AG09319 (cell line): ENCODE data around the gene CHURC1.

Experiments used
- DNase-seq: peaks from one replicate; pipeline ENCODE4 v3.0.0-alpha.2; 2010; ENCODE audit warnings: low read depth; ENCODE audit errors: extremely low read depth
- TF ChIP-seq, protein P1 (sequence below): IDR thresholded peaks from 2 replicates; pipeline ENCODE4 v1.5.1; 2011; ENCODE audit warnings: low read depth, mild to moderate bottlenecking, inconsistent platforms, low read length, moderate library complexity

The CHURC1 gene

DNA sequence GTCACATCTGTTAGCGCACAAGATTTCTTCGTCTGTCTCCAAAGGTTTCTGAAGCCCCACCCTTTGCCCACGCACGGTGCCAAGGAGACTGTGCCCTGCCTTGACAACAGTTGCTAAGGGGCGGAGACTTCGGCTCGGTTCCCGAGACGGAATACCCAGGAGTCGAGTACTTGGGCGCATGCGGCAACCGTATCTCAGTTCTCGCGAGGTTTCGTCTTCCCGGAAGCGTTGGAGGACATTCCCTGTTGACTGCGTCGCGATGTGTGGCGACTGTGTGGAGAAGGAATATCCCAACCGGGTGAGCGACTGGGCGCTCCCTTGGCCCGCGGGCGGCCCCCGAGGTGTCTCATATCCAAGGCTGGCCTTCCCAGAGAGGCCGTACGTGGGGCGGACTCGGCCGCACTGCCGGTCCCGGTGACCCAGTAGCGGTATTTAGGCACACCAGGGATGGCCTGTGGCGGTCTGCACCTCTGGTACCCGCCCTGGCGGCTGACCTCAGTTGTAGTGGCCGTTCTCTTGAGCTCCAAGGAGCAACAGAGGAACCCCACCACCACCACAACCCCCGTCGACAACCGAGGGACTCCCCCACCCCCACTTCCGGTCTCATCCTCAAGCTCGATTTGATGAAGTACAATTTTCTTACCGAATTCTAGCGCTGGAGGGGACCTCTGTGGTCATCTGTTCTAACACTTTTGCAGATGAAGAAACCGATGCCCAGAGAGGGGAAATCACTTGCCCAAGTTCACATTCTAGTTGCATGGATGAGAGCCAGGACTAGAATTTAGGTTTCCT lies at the start of gene CHURC1:
TSS of gene CHURC1 (plus strand) at position 219 of the 792 bp plus-strand sequence. CDS start at position 260, 41 bp downstream.
- TF ChIP-seq, protein P1, sequence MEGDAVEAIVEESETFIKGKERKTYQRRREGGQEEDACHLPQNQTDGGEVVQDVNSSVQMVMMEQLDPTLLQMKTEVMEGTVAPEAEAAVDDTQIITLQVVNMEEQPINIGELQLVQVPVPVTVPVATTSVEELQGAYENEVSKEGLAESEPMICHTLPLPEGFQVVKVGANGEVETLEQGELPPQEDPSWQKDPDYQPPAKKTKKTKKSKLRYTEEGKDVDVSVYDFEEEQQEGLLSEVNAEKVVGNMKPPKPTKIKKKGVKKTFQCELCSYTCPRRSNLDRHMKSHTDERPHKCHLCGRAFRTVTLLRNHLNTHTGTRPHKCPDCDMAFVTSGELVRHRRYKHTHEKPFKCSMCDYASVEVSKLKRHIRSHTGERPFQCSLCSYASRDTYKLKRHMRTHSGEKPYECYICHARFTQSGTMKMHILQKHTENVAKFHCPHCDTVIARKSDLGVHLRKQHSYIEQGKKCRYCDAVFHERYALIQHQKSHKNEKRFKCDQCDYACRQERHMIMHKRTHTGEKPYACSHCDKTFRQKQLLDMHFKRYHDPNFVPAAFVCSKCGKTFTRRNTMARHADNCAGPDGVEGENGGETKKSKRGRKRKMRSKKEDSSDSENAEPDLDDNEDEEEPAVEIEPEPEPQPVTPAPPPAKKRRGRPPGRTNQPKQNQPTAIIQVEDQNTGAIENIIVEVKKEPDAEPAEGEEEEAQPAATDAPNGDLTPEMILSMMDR: no peak
- DNase-seq: peak; percentile 96

DNA sequence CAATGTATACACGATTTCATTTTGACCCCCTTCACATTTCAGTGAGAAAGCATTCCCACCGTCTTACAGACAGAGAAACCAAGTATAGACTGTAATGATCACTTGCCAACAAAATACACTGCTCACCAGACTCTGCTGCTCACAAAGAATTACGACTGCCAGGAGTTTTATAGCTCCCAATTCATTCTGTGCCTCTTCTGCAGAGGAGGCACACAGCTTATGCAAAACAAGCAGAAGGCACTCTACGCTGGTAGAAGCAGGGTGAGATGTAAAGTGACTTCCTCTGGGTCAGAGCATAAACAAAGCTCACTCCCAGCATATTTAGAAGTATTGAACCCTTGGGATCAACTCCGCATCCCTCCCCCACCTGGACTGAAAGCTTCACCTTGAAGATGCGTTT lies 49.1 kb upstream of the CHURC1 start:
- TF ChIP-seq, protein P1: no peak
- no peak for DNase-seq

DNA sequence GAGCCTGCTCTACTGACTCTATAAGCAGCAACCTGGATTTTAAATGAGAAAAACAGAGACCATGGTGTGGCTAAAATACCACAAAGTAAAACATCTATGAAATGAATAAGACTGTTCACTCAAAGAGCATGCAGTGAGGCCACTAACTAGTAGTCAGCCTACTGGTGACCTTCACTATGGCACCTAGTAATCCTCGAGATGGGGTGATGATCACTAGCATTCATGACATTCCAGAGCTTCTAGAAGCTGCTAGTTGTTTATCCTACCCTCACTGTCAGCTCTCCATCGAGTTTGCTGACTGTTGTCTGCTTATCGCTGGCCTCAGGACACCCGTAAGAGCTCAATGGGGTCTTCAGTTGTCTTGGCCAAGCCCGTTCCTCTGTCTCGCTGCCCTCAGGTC lies 48.3 kb upstream of the CHURC1 start:
- no peak for DNase-seq
- TF ChIP-seq, protein P1: no peak

DNA sequence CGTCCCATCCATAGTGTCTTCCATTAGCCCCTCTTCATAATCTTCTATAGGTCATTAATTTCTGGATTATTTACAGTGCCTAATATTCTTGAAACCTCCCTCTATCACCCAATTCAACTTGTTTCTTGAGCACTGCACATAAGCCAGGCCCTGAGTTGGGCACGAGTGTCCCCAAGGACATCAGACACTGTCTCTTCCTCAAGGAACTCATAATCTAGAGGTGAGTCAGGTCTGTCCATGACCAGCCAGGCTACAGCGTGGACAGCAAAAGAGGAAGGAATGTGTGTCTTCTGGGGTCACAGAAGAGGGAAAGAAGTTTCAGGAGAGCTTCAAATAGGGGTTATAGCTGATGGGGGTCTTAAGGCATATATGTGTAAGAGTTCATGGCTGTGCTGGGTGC lies 47.1 kb upstream of the CHURC1 start:
- TF ChIP-seq, protein P1: no peak
- DNase-seq: no peak

DNA sequence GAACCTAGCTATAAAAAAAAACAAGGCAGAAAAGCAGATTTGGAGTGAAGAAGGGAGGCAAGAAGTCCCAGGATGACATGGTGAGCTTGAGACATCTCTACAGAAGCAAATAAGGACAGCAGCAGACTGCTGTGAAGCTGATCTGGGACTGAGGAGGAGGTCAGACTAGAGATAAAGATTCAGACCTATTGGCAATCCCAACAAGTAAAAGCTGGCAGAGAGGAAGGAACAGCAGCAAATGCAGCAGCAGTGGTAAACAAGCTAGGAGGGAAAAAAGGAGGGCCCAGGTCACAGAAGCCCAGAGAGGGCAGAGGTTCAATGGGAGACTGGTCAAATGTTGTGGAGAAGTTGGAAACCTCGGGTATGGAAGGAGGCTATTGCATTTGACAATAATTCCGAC lies 45.9 kb upstream of the CHURC1 start:
- no peak for DNase-seq

DNA sequence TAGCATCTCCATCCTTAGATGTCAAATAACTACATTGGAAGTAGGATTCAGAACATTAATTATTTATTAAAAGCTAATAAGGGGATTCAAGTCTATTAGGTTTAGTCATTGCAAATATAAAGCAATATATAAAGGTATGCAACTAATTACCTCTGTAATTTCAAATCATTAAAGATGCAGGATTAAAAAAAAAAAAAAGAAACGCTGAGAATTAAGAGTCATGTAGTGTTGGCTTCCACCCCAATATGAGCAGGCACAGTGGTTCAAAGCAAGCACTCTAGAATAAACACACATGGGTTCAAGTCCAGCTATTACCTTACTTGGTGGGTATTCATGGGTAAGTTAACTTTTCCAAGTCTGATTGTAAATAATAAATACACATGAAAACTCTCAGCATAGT lies 45.4 kb upstream of the CHURC1 start:
- no peak for DNase-seq
- TF ChIP-seq, protein P1: no peak

More for the DNA sequence above, 45.9 kb upstream of the CHURC1 start:
- TF ChIP-seq, protein P1: no peak

DNA sequence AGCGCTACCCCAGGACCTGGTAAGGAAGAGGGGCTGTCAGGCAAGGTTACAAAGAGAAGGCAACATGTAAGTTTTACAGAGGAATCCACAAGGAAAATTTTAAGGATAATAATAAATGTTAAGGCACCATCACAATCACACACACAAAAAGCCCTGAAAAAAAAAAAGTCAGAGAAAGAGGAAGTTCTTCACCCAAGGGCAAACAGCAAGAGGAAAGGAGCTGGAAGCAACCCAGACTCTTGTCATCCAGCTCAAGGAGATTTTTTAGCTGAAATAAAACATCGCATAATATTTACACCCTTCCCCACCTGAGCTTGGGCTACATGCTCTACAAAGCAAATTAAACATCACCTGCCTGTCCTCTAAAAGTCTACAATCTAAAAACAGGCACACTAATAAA lies 44.1 kb upstream of the CHURC1 start:
- no peak for DNase-seq
- TF ChIP-seq, protein P1: no peak
